SK-N-MC (cell line): ENCODE results near the gene AHI1.

Experiments used
- EZH2 ChIP-seq: fragments of 200-600 bp; sonication (generic); IDR thresholded peaks from one replicate; pipeline ENCODE4 v1.6.1; 2017; ENCODE audit warnings: antibody characterized with exemption
- FOXP2 ChIP-seq: optimal IDR thresholded peaks from 2 replicates; pipeline ENCODE3; 2011; ENCODE audit warnings: mild to moderate bottlenecking, moderate library complexity; ENCODE audit not compliant: insufficient read depth; ENCODE audit errors: extremely low read length, control extremely low read depth
- POLR2AphosphoS5 ChIP-seq: IDR thresholded peaks from 2 replicates; pipeline ENCODE4 v1.6.1; 2012; ENCODE audit warnings: mild to moderate bottlenecking, low read depth, low read length, borderline replicate concordance

DNA sequence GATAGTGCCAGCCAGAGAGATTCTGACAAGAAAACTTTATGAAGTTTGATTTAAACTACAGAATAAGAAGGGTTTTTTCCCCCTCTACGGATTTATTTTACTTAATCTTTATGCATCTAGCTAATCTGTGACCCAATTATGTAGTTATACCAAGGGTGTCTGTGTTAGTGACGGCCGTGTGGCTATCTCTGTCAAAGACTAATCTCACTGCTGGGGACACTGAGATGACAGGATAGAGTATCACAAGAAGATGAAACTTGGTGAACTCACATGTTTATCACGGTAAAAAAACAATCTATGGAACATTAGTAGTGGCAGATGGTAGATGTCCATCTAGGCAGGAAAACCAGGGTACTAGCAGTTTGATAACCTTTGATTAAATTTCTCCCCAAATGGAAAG lies 149.7 kb downstream of the AHI1 start:
- no peak for TF ChIP-seq POLR2AphosphoS5
- no peak for TF ChIP-seq EZH2
- no peak for TF ChIP-seq FOXP2
